GM18511 (cell line): ENCODE results near the gene FARP2.
A peak's percentile ranks its signal among the peaks of the same experiment; 100 is the strongest.

Source experiments
- ATAC-seq: cut with Tn5 transposase; IDR thresholded peaks from one replicate; pipeline ENCODE4 v1.9.1; 2021; ENCODE audit warnings: mild to moderate bottlenecking, moderate library complexity; ENCODE audit not compliant: unreplicated experiment

FARP2 gene

DNA sequence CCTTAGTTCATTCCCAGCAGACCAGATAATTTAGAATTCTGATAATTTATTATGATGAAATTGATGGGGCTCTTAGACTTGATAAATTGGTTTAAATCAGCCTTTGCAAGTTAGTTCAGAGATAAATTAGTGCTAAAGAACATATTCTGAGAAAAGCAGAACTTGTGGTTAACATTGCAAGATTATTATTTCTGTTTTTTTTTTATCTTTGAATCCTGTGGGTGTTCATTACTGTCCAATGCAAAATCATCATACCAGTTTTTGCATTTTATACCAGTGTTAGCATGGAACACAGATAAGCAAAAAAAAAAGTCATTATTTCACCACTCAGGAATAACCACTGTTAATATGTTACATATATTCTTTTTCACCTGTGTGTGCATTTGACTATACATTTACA lies 31.3 kb upstream of the FARP2 start:
- ATAC-seq, result no peak

DNA sequence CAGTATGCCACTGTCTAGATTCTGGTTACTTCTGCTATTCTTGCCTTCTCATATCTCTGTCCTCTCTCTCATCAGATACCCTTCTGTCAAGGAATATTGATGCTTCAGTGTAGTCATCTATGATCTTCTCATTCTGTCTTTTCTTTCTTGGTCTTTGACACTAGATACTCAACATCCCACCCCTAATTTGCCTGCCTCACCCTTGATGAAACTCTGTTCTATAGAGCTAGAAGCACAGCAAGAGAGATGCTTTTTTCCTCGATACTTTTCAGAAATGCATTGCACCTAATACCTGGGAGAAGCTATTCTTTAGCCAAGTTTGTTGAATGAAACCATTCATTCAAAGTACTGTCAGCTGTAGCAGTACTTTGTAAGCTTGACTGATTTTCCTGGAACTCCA lies 30.8 kb upstream of the FARP2 start:
- no peak for ATAC-seq

DNA sequence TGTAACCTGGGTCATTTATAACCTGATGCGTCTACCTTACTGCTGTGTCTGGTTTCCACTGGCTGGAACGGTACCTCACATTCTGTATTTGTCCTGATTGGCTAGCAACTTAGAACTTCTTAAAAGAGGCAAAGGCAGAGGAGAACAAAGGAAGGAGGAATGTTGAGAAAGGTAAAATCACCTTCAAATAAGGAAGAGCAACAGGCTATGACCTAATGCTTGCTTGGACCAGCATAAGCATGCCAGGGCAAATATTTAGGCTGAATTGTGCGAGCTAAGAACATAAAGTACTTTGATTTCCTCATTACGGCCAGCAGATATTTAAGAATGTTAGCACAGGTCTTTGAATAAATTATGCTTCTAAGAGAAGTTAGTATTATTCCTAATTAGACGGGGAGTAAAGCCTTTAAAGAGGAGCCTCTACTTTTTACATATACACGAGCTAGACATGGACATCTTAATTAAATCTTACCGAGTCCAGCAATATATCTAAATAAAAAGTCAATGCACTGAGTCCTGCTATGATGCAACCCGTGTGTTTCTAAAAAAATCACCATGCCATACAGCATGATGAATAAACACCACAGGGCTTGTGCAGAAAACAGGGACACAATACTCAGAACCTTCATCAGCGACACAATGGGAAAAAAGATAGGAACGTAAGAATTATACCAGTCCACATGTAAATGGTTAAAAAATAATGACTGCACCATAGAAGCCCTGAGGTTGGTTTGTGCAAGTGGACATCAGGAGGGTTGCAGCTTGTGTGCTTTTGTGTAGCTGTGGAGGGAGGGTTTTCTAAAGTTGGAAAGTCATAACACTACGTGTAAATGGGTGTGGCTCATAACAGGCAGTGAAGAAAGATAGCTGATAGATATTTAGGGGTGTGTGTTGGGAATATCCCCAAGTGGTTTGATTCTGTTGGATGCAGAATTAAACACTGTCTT lies 26.1 kb upstream of the FARP2 start:
- ATAC-seq, result no peak

DNA sequence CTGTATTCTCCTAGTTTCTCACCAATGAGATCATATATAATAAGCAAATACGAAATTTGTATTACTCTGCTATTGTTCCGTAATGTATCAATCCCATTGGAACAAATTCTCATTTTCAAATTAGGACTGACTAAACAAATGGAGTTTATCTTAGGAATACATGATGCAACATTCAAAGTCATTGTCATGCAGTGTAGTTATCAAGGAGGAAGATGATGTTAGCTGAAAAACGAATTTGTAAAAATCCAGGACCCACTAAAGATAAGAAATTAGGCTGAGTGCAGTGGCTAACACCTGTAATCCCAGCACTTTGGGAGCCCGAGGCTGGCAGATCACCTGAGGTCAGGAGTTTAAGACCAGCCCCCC lies 25.5 kb upstream of the FARP2 start:
- ATAC-seq, result no peak

DNA sequence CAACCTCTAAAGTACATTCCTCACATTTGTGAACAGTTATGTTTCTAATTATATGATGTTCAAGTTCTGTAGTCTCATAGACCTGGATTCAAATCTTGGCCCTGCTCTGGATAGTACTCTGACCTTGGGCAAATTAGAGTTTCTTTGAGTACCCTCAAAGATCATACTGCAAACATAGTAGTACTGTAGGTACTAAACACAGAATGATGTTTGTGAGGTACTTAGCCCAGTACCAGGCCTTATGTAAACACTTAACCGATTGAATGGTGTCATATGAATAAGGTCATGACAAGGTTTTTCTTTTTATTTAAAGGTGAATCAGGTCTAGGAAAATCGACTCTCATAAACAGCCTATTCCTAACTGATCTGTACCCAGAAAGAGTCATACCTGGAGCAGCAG lies 21.3 kb upstream of the FARP2 start:
- ATAC-seq, result no peak

DNA sequence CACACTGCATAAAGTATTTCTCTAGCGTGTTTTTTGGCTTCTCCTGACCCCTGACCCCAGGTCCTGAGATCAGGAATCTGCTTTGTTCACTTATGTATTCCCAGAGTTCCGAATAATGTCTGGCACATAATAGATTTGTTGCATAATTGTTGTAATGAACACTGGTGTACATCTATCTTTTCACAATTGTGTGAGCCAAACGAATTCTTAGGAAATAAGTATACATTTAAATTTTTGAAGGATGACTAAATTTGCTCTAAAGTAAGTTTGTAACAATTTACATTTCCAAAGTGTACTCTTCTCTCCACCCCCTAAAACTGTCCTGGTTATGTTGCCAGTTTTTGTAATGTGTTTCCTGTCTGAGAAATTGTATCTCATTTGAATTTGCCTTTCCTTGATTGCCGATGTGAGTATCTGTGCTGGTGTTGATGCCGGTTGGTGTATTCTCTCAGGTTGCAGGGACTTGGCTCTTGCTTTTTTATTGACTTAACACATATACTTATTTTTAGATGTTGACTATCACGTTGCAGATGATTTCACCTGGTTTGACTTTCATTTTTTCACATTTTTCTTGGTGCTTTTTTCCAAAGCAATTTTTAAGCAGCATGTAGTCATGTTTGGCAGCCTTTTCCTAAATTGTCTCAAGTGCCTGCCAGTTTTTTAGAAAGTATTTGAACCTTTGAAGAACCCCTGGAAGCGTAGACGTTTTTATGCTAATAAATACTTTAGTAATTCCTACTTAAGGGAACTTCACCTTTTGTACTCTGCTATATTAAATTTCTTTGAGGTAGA lies 16.1 kb upstream of the FARP2 start:
- ATAC-seq, result no peak

DNA sequence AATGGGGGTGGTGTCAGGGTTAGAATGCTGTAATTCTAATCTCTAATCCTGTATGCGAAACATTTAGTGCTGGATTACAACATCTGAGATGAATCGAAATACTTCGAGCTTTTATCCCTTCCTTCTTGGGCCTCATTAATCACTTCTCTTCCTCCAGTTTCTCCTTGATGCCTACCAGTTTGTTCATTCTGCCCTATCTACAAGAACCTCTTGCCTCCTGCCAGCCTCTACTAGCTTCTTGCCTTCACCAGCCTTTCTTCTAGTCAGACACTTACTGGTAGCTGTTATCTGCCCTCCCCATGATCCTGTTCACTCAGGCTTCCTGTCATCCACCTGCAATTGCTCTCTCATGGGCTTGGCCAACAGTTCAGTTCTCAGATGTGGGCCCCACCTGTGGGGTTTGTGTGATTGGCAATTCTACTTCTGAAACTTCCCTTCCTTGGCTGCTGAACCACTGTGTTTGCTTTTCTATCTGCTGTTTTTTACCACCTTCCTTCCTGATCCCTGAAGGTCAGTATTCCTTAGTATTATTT lies 15.4 kb upstream of the FARP2 start:
- no peak for ATAC-seq

DNA sequence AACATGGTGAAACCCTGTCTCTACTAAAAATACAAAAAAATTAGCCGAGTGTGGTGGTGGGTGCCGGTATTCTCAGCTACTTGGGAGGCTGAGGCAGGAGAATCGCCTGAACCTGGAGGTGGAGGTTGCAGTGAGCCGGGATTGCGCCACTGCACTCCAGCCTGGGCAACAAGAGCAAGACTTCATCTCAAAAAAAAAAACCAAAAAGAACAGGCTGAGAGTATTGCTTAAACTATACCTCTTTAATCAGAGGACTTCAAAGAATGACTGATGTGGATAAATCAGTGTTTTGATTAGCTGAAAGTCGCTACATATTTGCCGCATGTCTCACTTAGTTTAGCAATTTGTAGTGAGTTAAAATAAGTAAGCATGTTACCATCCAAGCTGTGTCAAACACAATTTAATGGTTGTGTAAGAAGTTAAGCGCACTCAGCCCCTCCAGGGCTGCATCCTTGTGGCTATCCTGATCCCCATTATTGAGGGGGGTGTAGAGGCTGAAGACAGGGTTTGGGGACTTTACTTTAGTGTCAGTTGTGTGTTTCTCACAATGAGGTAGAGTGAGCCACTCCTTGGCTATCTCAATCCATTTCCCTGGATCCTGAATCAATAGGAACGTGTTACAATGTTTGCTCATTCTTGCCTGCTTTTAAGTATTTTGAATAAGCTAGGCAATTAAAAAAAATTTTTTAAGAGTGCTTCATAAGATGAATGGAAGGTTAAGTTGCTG lies 11.0 kb upstream of the FARP2 start:
- no peak for ATAC-seq

DNA sequence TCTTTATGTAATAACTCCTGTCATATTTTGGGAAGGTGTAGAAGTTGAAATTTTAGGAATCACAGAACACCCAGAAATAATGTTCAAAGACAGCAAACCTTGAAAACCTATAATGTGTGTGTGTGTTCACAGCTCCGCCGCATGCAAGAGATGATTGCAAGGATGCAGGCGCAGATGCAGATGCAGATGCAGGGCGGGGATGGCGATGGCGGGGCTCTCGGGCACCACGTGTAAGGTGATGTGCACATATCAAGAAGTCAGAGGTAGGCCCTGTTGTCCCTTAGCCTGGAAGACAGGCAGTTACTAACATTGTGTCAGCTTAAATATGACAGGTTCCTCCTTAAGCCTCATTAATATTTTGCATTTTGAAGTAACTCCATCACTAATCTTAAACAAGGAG lies 6.1 kb upstream of the FARP2 start:
- ATAC-seq, result no peak

DNA sequence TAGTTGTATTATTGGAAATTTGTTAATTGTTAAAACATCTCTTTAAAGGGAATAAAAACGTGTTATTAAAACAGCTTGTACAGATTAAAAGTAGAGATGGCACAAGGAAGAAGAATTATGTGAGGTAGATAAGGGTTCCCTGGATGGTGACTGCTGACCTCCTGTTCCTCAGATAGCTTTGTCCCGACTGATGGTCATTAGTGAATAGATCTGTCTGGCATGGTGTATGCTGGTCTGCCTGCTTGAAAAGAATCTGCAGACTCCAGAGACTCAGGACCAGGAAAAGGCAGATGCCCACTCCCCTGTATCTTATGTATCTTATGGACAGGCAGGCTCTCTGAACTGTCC lies 5.6 kb upstream of the FARP2 start:
- ATAC-seq, result no peak

DNA sequence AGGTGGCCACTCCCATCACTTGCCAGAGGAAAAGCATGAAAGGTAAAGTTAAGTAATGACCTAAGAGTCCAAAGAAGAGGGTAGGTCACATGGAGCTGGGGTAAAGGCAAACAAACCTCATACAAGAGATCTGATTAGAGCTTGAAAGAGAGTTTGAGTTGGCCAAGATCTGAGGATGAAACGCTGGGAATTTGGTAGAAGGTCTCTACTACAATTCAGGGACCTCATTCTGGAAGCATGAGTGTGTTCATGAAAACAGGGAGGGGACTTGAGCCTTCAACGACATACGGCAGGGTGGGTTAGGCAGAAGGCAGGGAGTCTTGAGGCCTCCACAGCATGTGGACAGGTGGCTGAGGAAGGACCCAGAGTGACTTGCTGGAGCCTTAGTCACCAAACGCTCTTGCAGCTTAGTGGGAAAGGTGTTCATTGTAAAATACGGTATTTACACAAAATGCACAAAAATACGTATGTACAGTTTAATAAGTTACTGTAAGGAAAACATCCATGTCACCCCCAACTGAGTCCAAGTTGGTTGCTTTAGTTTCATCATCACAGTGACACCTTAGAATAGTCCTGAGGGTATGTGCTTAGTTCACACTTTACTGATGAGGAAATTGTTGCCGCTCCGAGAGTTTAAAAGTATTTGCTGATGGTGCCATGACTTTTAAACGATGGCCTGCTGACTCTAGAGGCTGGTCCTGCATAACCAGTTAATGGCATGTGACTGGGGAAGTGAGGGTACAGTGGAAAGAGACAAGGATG lies 5.0 kb upstream of the FARP2 start:
- ATAC-seq, result no peak

DNA sequence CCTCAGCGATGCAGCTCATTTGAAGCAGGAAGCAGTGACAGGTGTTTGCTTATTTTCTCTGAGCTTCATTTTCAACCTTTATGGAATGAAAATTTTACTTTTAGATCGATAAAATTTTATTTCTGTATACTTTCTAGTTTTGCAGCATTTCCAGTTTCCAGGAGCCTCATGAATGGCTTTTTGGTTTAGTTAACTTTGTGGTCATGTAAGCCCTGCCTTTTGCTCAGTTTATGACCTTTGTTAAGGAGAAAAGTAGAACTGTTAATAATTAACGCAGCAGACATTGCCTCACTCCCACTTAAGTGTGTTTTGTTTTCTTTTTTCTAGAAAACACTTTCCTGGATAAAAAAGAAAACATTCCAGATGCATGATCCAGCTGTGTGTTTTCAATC lies 4.4 kb upstream of the FARP2 start:
- ATAC-seq, result no peak

DNA sequence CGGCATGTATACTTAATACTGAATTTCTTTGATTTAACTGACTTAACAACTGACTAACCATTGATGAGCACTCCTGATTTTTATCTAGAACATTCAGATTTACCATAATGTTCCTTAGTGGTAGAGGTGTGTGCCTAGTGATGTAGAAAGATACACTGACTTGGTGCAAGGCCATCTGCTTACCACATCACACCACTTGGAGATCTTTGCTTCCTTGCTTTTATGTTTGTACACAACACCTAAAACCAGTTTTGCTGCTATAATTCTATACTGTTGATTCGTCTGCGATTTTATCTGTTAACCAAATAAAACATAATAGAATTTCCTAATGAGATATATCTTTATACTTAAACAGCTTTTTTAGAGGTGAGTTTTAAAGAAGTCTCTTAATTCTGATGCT lies 3.9 kb upstream of the FARP2 start:
- ATAC-seq, result no peak

DNA sequence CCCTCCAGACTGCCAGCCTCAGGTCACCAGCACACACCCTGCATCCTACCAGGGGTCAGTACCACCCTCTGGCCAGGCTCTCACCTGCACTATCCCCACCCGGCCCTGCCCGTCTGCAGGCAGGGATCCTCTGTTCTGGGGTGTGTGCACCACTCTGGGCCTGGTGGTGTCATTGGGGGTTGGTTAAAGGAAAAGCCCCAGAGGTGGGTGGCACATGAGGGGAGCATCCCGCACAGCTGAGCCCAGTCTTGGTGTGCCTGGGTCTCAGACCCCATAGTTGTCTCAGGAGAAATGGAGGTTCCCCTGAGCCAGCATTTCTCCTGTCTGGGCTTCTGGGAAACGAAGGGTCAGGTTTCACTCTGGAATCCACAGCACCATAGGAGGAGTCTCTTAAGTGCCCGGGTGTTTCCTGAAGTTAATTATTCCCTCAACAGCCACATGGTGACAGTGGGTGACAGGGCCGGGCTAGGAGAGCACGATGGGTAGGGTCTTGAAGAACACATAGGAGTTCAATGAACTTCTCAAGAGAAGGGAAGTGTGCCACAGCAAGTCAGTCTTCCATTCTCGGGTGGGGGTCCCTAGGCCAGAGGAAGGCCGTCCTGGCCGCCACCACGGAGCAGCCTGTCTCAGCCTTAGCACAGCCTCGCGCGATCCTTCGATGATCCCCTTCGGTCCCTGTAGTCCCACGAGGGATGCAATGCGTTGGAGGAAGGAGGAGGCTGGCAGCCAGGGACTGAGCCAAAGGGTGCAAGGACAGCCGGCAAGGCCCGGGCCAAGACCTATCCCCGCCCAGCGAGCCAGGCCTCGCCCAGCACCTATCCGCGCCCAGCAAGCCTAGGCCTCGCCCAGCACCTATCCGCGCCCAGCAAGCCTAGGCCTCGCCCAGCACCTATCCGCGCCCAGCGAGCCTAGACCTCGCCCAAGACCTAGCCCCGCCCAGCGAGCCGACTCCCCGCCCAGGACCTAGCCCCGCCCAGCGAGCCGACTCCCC lies 1.1 kb upstream of the FARP2 start:
- peak; percentile 39 for ATAC-seq

DNA sequence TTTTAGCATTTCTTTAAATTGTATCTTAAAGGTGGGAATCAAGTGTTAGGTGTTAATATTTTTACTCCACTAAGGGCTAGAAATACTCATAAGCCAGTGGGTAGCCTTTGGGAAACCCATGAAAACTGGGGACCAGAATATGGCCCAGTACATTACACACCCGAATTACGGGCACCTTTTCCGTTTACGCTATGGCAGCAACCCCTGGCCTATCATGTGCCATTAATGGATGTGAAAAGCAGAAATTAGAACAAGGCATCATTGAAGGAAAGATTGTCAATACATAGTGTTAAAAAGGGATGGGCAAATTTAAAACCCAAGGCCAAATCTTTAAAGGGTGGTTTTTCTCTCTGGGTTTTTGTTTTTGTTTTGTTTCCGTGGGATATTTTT lies 781 bp downstream of the FARP2 start:
- no peak for ATAC-seq

DNA sequence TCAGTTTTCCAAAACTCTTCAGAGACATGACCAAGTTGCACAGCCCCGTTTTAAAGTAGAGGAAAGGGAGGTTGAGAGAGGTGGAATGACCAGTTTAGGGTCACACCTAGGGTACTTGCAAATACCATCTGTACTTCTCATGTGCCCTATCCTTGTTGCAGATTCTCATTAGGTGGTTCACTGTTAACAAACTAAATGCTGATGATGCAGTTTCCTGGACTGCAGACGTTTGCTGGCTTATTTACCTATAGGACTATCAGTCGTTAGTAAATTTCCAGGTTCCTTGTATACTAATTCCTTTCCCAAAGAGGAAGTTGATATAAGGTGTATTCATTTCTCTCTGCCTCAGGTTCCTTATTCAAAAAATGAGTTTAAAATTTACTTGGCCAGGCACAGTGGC lies 1.4 kb downstream of the FARP2 start:
- no peak for ATAC-seq

DNA sequence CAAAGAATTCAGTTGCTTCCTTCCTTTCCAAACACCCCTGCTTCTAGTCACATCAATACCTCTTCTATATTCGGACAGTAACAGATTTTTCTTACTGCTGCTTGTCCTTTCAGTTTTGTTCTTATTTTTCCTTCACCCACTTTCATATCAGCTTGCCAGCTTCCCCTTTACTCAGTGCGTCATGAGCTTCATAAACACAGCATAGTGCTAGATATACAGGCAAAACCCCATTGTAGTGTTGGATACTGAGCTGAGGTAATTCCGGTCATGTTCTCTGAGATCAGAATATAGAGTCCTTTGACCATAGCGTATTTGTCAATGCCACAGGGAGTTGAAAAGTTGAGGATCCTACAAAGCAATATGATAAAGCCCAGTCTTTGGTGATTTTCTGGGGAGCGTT lies 2.4 kb downstream of the FARP2 start:
- ATAC-seq, result peak; percentile 50

DNA sequence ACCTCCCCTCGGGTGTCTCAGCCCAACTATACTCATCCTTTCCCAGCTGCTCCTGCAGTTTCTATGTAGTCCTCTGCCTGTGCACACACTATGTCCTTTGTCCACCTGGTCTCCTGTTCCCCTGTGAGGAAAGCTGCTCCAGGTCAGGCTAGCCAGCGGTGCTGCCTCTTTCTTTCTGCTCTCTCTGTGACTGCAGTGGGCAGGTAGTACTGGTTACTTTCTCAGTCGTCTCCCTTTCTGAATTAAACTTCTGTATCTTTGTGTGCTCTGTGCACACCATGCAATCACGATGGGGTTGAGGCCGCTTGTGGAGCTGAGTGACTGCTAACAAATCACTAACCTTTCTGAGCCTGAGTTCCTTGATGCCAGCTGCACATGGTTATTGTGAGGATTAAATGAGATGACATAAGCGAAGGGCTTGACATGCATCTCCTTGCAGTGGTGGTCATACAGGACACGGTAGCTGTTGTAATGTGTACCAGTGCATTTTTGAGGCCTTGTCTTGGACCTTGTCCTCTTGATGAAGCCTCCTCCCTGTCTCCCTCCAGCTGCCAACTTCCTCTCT lies 3.5 kb downstream of the FARP2 start:
- ATAC-seq, result no peak

DNA sequence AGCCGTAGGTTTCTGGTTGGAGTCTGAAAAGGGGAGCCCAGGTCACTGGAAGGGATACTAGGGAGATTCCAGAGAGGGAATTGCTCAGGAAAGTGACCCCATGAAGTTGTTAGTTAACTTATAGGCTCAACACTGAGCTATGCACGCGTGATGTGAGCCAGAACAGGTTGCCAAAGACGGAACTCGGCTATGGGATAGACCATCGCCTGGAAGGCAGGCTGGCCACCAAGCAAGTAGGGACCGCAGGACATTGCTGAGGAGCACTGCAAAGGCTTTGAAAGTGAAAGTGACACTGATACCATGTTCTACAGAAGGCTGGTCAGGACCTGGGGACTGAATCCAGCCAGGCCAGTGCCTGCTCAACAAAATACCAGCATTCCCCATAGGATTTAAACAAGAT lies 7.3 kb downstream of the FARP2 start:
- ATAC-seq, result no peak
